Activated CD8-positive, alpha-beta T cell treated with anti-CD3 and anti-CD28 coated beads for 36 hours (primary cell): ENCODE measurements around the gene PPP1R11. TPM values are rescaled to one million over a fixed set of nuclear protein-coding genes. Genes with fewer than 3 reads are reported as not detected.
A peak's percentile ranks its signal among the peaks of the same experiment; 100 is the strongest.

Source experiments
- ATAC-seq: fragments of 200-7000 bp; cut with Tn5 transposase; one replicate; pipeline ENCODE4 v1.10.0; 2021; ENCODE audit warnings: mild to moderate bottlenecking, moderate library complexity
- CTCF ChIA-PET: fragments of 350-600 bp; sonication (Branson Sonifier 250); formaldehyde crosslinking; loops from one replicate; lab custom pipeline; 2021; ENCODE audit warnings: antibody characterized with exemption; lab: Charles Lee
- POLR2A ChIA-PET: fragments of 350-600 bp; sonication (Branson Sonifier 250); formaldehyde crosslinking; loops from one replicate; lab custom pipeline; 2021; ENCODE audit warnings: antibody characterized with exemption; lab: Charles Lee
- DNase-seq: peaks from one replicate; pipeline ENCODE4 v3.0.0-alpha.2; 2020
- H3K27ac Mint-ChIP-seq: one replicate; pipeline ENCODE4 v1.8.0; 2021; ENCODE audit warnings: mild to moderate bottlenecking, mixed read lengths
- H3K27me3 Mint-ChIP-seq: one replicate; pipeline ENCODE4 v1.8.0; 2021; ENCODE audit warnings: mixed read lengths
- H3K36me3 Mint-ChIP-seq: one replicate; pipeline ENCODE4 v1.8.0; 2021; ENCODE audit warnings: low read depth, mixed read lengths
- H3K4me1 Mint-ChIP-seq: one replicate; pipeline ENCODE4 v1.8.0; 2021; ENCODE audit warnings: low read depth, mixed read lengths
- H3K4me3 Mint-ChIP-seq: one replicate; pipeline ENCODE4 v1.8.0; 2021; ENCODE audit warnings: mild to moderate bottlenecking, moderate library complexity, mixed read lengths
- H3K9me3 Mint-ChIP-seq: one replicate; pipeline ENCODE4 v1.8.0; 2021; ENCODE audit warnings: mixed read lengths
- intact Hi-C: fragments of 100-400 bp; cut with micrococcal nuclease; formaldehyde crosslinking; loops from one replicate; pipeline ENCODE4 v1.10.0; 2022
- total RNA-seq, 2 experiments: library from RNA; stranded (reverse); gene quantifications; one replicate each; pipeline ENCODE4 v1.2.3, GENCODE V29; 2021
- TF ChIP-seq, protein P1 (sequence below): fragments of 200-600 bp; IDR thresholded peaks from one replicate; pipeline ENCODE4 v1.8.0; 2022; ENCODE audit warnings: antibody characterized with exemption, mild to moderate bottlenecking

Gene PPP1R11
- total RNA-seq, 2 experiments from 2014 or later = 33.8 to 34.1 TPM

GRCh38 chr6:30100154-30100553, 33.2 kb downstream of the PPP1R11 start:
- H3K9me3 Mint-ChIP-seq = no peaks in the 10 kb centered on the region
- no peak overlapping the region for H3K27ac Mint-ChIP-seq
- H3K4me3 Mint-ChIP-seq = peak overlapping the region; percentile 39
- H3K36me3 Mint-ChIP-seq = no peaks in the 10 kb centered on the region
- POLR2A ChIA-PET = no interaction called here
- intact Hi-C loops = no loop called here
- no peak for ATAC-seq
- peaks cover 53% of the 10 kb centered on the region for H3K27me3 Mint-ChIP-seq
- no peak for DNase-seq
- TF ChIP-seq, protein P1, sequence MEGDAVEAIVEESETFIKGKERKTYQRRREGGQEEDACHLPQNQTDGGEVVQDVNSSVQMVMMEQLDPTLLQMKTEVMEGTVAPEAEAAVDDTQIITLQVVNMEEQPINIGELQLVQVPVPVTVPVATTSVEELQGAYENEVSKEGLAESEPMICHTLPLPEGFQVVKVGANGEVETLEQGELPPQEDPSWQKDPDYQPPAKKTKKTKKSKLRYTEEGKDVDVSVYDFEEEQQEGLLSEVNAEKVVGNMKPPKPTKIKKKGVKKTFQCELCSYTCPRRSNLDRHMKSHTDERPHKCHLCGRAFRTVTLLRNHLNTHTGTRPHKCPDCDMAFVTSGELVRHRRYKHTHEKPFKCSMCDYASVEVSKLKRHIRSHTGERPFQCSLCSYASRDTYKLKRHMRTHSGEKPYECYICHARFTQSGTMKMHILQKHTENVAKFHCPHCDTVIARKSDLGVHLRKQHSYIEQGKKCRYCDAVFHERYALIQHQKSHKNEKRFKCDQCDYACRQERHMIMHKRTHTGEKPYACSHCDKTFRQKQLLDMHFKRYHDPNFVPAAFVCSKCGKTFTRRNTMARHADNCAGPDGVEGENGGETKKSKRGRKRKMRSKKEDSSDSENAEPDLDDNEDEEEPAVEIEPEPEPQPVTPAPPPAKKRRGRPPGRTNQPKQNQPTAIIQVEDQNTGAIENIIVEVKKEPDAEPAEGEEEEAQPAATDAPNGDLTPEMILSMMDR = no peak
- peaks cover 41% of the 10 kb centered on the region for H3K4me1 Mint-ChIP-seq
- CTCF ChIA-PET = interaction anchor here (0.7 to 1.2 kb wide), 2 partner anchors 31 to 67 kb away, joined by 3 to 7 read pairs; no protein-coding TSS in a partner anchor

DNA sequence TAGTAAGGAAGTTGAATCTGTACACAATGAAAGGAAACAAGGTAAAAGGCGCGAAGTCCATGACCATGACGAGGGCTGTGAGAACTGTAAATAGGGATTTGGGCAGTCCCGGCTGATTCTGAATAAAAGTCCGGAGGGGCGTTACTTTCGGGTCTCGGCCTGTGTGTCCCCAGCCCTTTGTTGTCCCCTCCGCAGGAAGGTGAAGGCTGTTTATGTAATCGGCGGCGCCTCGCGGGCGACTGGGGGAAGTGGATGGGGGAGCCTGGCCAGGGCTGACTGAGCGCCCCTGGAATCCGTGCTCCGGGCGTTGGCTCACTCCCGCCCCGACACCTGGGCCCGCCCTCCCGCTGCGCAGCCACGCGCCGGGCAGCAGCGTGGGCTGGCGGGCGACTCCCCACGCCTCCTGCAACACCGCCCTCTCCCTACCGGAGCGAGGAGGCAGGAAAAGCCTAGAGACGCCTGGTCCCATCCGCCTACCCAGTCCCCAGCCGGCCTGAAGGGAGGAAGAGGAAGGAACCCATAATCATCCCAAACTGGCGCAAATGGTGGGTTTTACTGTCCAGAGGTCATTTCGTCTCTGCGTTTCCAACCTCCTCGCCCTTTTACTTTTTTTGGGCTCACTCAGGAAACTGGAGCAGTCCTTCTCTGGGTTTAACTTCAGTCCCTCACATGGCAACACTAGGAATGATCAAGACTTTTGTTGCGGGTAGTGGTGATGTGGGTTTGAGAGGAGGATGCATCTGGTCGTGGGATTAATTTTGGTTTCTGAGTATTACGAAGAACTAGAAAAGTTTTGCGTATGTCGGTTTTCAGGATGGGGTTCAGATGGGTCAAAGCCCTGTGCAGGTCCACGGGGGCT, 33.8 kb downstream of the PPP1R11 start:
- CTCF ChIA-PET = interaction anchor here (0.7 to 8.9 kb wide), 12 partner anchors 13 to 297 kb away, joined by 3 to 324 read pairs (median 6); partner anchors contain the start of genes POLR1H, PPP1R11 and TRIM40
- H3K4me1 Mint-ChIP-seq = peaks cover 41% of the 10 kb centered on the region
- no peaks in the 10 kb centered on the region for H3K9me3 Mint-ChIP-seq
- DNase-seq (peak; percentile 26), ATAC-seq (peak; percentile 8)
- POLR2A ChIA-PET = interaction anchor here (1.1 kb wide), 1 partner anchor 31 kb away, joined by 6 read pairs; no protein-coding TSS in a partner anchor
- no peak overlapping the region for H3K27ac Mint-ChIP-seq
- no peaks in the 10 kb centered on the region for H3K36me3 Mint-ChIP-seq
- TF ChIP-seq, protein P1 = no peak
- H3K4me3 Mint-ChIP-seq = peak overlapping the region; percentile 62
- peaks cover 52% of the 10 kb centered on the region for H3K27me3 Mint-ChIP-seq
- intact Hi-C loops = no loop called here

DNA sequence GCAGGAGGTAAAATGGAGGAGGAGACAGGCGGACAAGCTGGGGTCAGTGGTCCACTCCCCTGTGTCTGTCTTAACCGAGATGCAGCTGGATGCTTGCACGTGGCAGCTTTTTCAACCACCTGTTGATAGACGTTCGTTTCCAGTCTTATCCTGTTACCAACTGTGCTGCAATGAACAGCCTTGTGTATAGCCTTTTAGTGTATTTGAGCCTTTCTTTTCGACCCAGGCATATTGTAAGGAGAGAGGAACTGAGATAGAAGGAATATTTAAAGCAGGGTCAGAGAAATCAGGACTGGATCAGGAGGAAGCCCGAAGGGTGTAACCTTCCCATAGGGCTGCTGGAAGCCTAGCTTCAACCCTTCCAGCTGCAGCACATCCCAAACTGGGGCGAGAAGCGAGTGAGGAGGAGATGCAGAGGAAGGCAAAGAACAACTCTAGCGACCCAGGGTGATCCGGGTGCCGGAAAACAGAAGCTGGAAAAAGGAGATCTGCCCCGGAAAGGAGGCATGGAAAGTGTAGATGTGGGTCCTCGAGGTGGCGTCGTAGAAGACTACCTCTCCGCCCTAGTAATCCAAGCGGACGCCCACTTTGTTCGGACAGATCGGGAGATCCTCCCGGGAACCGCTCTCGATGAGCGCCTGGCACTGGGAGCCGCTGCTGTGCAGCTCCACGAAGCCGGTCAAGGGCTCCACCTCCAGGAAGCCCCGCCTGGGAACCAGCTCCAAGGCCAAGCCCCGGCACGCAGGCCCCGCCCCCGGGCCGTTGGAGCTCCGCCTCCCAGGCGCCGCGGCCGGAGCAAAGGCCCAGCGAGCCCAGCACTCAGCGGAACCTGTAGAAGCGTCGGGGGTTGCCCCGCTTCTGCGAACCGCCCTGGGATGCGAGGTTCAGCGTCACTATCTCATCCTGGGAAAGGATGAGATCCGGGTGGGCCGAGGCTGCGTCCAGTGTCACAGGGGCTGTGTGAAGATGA, 34.7 kb downstream of the PPP1R11 start:
- Mint-ChIP-seq H3K4me1 (peaks cover 41% of the 10 kb centered on the region), H3K9me3 (no peaks in the 10 kb centered on the region), H3K36me3 (no peaks in the 10 kb centered on the region), H3K4me3 (peak overlapping the region; percentile 62), H3K27me3 (peaks cover 54% of the 10 kb centered on the region), H3K27ac (no peak overlapping the region)
- ATAC-seq (peak; percentile 38), DNase-seq (peak; percentile 53)
- ChIA-PET POLR2A (interaction anchor here (1.1 kb wide), 1 partner anchor 30 kb away, joined by 6 read pairs; no protein-coding TSS in a partner anchor), CTCF (interaction anchor here (0.7 to 8.9 kb wide), 13 partner anchors 13 to 366 kb away, joined by 3 to 324 read pairs (median 5); partner anchors contain the start of genes POLR1H, PPP1R11, RNF39 and TRIM40)
- TF ChIP-seq, protein P1 = no peak
- intact Hi-C loops = loop anchor here (2.0 kb wide), 1 partner anchor 69 kb away; no protein-coding TSS in a partner anchor

- POLR2A ChIA-PET = interaction anchor here (1.4 to 3.3 kb wide), 3 partner anchors 28 to 106 kb away, joined by 3 to 16 read pairs (median 4); no protein-coding TSS in a partner anchor
- intact Hi-C loops = loop anchor here (2.0 kb wide), 1 partner anchor 68 kb away; no protein-coding TSS in a partner anchor
Observed at GRCh38 chr6:30102414-30102969, 35.5 kb downstream of the PPP1R11 start.

More at GRCh38 chr6:30102414-30102969, 35.5 kb downstream of the PPP1R11 start:
- Mint-ChIP-seq H3K27ac (no peak overlapping the region), H3K36me3 (no peaks in the 10 kb centered on the region), H3K4me1 (peaks cover 41% of the 10 kb centered on the region), H3K27me3 (peaks cover 50% of the 10 kb centered on the region), H3K4me3 (peak overlapping the region; percentile 75), H3K9me3 (no peaks in the 10 kb centered on the region)
- DNase-seq = no peak
- peak; percentile 19 for ATAC-seq
- TF ChIP-seq, protein P1 = no peak
- CTCF ChIA-PET = interaction anchor here (0.6 to 8.9 kb wide), 32 partner anchors 8 to 449 kb away, joined by 3 to 324 read pairs (median 6); partner anchors contain the start of genes POLR1H, PPP1R11, RNF39 and TRIM26
